Hematopoietic multipotent progenitor cell treated with erythropoietin and hydrocortisone succinate and interleukin-3 and kit ligand, for 6 days (in vitro differentiated cells): ENCODE results near the gene GAREM2.
"Not testable (repeated sequence)": the region's sequence is repeated elsewhere in the genome, so short reads cannot be mapped to it uniquely, and the experiment has no call there.

Source experiments
- DNase-seq: peaks from one replicate; pipeline ENCODE4 v3.0.0-alpha.2; 2015

GAREM2 gene

GRCh38 chr2:26172871-26173775 is at the start of gene GAREM2:
Gene GAREM2, plus strand, starts transcription at chr2:26173088. Its CDS starts 133 bp downstream, at chr2:26173221.
- DNase-seq = no peak

GRCh38 chr2:26123426-26123825 is 49.5 kb upstream of the GAREM2 start:
- no peak for DNase-seq

GRCh38 chr2:26126074-26126473 is 46.8 kb upstream of the GAREM2 start:
- DNase-seq = no peak

- DNase-seq = no peak
These were observed 44.7 kb upstream of the GAREM2 start for GRCh38 chr2:26128176-26128575.

- DNase-seq = no peak
These were observed 42.1 kb upstream of the GAREM2 start for GRCh38 chr2:26130763-26131162.

- no peak for DNase-seq
These were observed 36.4 kb upstream of the GAREM2 start for GRCh38 chr2:26136451-26136850.

GRCh38 chr2:26139269-26140183 is 33.4 kb upstream of the GAREM2 start:
- peak; percentile 30 for DNase-seq

- no peak for DNase-seq
These were observed 31.6 kb upstream of the GAREM2 start for GRCh38 chr2:26141145-26141769.

- DNase-seq = peak; percentile 66
These were observed 28.9 kb upstream of the GAREM2 start for GRCh38 chr2:26144031-26144430.

- peak; percentile 87 for DNase-seq
These were observed 27.8 kb upstream of the GAREM2 start for GRCh38 chr2:26144953-26145680.

GRCh38 chr2:26148501-26148900 is 24.4 kb upstream of the GAREM2 start:
- peak; percentile 41 for DNase-seq

GRCh38 chr2:26150243-26150642 is 22.6 kb upstream of the GAREM2 start:
- no peak for DNase-seq

GRCh38 chr2:26157580-26157979 is 15.3 kb upstream of the GAREM2 start:
- DNase-seq = no peak

GRCh38 chr2:26161926-26162325 is 11.0 kb upstream of the GAREM2 start:
- no peak for DNase-seq

GRCh38 chr2:26162963-26163362 is 9.9 kb upstream of the GAREM2 start:
- DNase-seq = no peak

- no peak for DNase-seq
These were observed 8.7 kb upstream of the GAREM2 start for GRCh38 chr2:26164231-26164630.

GRCh38 chr2:26164641-26165211 is 8.2 kb upstream of the GAREM2 start:
- no peak for DNase-seq

- no peak for DNase-seq
These were observed 7.5 kb upstream of the GAREM2 start for GRCh38 chr2:26165403-26165802.

GRCh38 chr2:26166541-26166940 is 6.3 kb upstream of the GAREM2 start:
- DNase-seq = not testable (repeated sequence)

GRCh38 chr2:26168785-26169184 is 4.1 kb upstream of the GAREM2 start:
- DNase-seq = no peak

- no peak for DNase-seq
These were observed 3.7 kb upstream of the GAREM2 start for GRCh38 chr2:26169226-26169625.
